K562 (cell line): ENCODE results near the gene MRPL33. TPM values are rescaled to one million over a fixed set of nuclear protein-coding genes. Genes with fewer than 3 reads are reported as not detected.
A peak's percentile ranks its signal among the peaks of the same experiment; 100 is the strongest.

Experiments used
- BMI1 ChIP-seq: fragments of 150-350 bp; IDR thresholded peaks from 2 replicates; pipeline ENCODE4 v1.6.1; 2014; ENCODE audit warnings: low read length
- CAMTA2 ChIP-seq: fragments of 250-450 bp; sonication (Bioruptor Pico); conservative IDR thresholded peaks from 2 replicates; pipeline ENCODE4 v1.5.1; 2022
- ESRRA ChIP-seq: fragments of 450-650 bp; IDR thresholded peaks from 2 replicates; pipeline ENCODE4 v1.6.1; 2014; ENCODE audit warnings: low read depth, mild to moderate bottlenecking, moderate library complexity, borderline replicate concordance
- GTF2A2 ChIP-seq: IDR thresholded peaks from 2 replicates; pipeline ENCODE4 v1.6.1; 2016; ENCODE audit warnings: mild to moderate bottlenecking, missing genetic modification characterization, missing compliant biosample characterization
- HMG20A ChIP-seq: fragments of 450-650 bp; formaldehyde crosslinking; conservative IDR thresholded peaks from 2 replicates; pipeline ENCODE4 v1.4.0; 2020; ENCODE audit warnings: mild to moderate bottlenecking, mixed read lengths
- KAT8 ChIP-seq: fragments of 450-650 bp; IDR thresholded peaks from 2 replicates; pipeline ENCODE4 v1.6.1; 2016; ENCODE audit warnings: low read depth, mild to moderate bottlenecking
- MAZ ChIP-seq, 2 experiments: fragments of 450-650 bp in 1 of 2; sonication (generic) in 1 of 2; formaldehyde crosslinking; IDR thresholded peaks in 1 of 2; conservative IDR thresholded peaks in 1 of 2; 2 replicates each; pipeline versions ENCODE4 v1.4.0 to v1.5.0; 2020; ENCODE audit warnings: mild to moderate bottlenecking in 1 of 2, missing genetic modification reagents in 1 of 2
- NR2F6 ChIP-seq: fragments of 450-650 bp; formaldehyde crosslinking; IDR thresholded peaks from 2 replicates; pipeline ENCODE4 v1.4.0; 2020; ENCODE audit warnings: mild to moderate bottlenecking
- SIN3A ChIP-seq, 2 experiments: fragments of 150-350 bp in 1 of 2; IDR thresholded peaks; 2 replicates each; pipeline ENCODE4 v1.6.1; 2011 to 2016; ENCODE audit warnings: borderline replicate concordance in 2 of 2, low read depth in 2 of 2, low read length in 2 of 2, mild to moderate bottlenecking in 2 of 2, moderate library complexity in 2 of 2; ENCODE audit not compliant: control insufficient read depth in 1 of 2
- SMARCA4 ChIP-seq: fragments of 450-650 bp; IDR thresholded peaks from 2 replicates; pipeline ENCODE4 v1.6.1; 2016
- ZNF584 ChIP-seq: fragments of 200-800 bp; sonication (Bioruptor generic); IDR thresholded peaks from 2 replicates; pipeline ENCODE4 v1.6.1; 2016; ENCODE audit warnings: low read depth, mild to moderate bottlenecking, missing genetic modification characterization, missing compliant biosample characterization
- ZNF766 ChIP-seq: fragments of 200-800 bp; sonication (Bioruptor generic); conservative IDR thresholded peaks from 2 replicates; pipeline ENCODE4 v1.6.1; 2016; ENCODE audit warnings: missing genetic modification characterization, missing compliant biosample characterization
- polyA plus RNA-seq, 8 experiments: library from polyadenylated mRNA; depleted of rRNA in 4 of 8; stranded (reverse) in 5 of 8; unstranded in 3 of 8; fragments of >200 nt; fragmentation: Nextera tagmentation in 2 of 8; fragmentation: Illumina TruSeq in 1 of 8; extraction: Ambion mirVana in 2 of 8; extraction: Trizol in 1 of 8; gene quantifications; 2 replicates each; pipeline versions ENCODE4 v1.2.1 to v1.2.3, GENCODE V29; 2011 to 2014; ENCODE audit warnings: inconsistent platforms in 1 of 8, missing spikeins in 1 of 8
- total RNA-seq, 7 experiments: library from RNA; depleted of rRNA in 6 of 7; stranded (reverse); fragments of >200 nt in 6 of 7; fragmentation: Illumina TruSeq in 2 of 7; extraction: Trizol in 2 of 7; gene quantifications; 2 replicates each; pipeline versions ENCODE4 v1.2.1 to v1.2.3, GENCODE V29; 2011 to 2021; ENCODE audit warnings: low replicate concordance in 1 of 7
- TF ChIP-seq, protein P1 (sequence below): sonication (generic); formaldehyde crosslinking; IDR thresholded peaks from 2 replicates; pipeline ENCODE4 v1.8.1; 2023; ENCODE audit warnings: mild to moderate bottlenecking, missing genetic modification reagents
- TF ChIP-seq, protein P2 (sequence below), 2 experiments: fragments of 200-800 bp in 1 of 2; sonication (Bioruptor generic) in 1 of 2; sonication (generic) in 1 of 2; formaldehyde crosslinking in 1 of 2; IDR thresholded peaks in 1 of 2; conservative IDR thresholded peaks in 1 of 2; 2 replicates each; pipeline versions ENCODE4 v1.5.0 to v1.6.1; 2016 to 2020; ENCODE audit warnings: missing compliant biosample characterization in 1 of 2, missing genetic modification characterization in 1 of 2, missing genetic modification reagents in 1 of 2
- TF ChIP-seq, protein P3 (sequence below), 2 experiments: IDR thresholded peaks; 2 replicates each; pipeline ENCODE4 v1.6.1; 2011; ENCODE audit warnings: borderline replicate concordance in 1 of 2, control low read depth in 1 of 2, low read depth in 1 of 2, low read length in 1 of 2, mild to moderate bottlenecking in 1 of 2, mixed read lengths in 1 of 2, moderate library complexity in 1 of 2; ENCODE audit not compliant: insufficient read depth in 1 of 2, insufficient read length in 1 of 2, poor library complexity in 1 of 2, severe bottlenecking in 1 of 2; ENCODE audit errors: extremely low read depth in 1 of 2
- TF ChIP-seq, protein P4 (sequence below): fragments of 250-450 bp; sonication (Bioruptor Pico); IDR thresholded peaks from 2 replicates; pipeline ENCODE4 v1.5.0; 2021; ENCODE audit warnings: mild to moderate bottlenecking, moderate library complexity
- TF ChIP-seq, protein P5 (sequence below): fragments of 450-650 bp; formaldehyde crosslinking; IDR thresholded peaks from 2 replicates; pipeline ENCODE4 v1.4.0; 2020; ENCODE audit warnings: mild to moderate bottlenecking, moderate library complexity

The MRPL33 gene
- total and polyA plus RNA-seq, 9 of the 15 experiments (the other 6 are each of a cell fraction or from before 2014, with no cell fraction given) = 68.3 to 338 (median 226) TPM

DNA sequence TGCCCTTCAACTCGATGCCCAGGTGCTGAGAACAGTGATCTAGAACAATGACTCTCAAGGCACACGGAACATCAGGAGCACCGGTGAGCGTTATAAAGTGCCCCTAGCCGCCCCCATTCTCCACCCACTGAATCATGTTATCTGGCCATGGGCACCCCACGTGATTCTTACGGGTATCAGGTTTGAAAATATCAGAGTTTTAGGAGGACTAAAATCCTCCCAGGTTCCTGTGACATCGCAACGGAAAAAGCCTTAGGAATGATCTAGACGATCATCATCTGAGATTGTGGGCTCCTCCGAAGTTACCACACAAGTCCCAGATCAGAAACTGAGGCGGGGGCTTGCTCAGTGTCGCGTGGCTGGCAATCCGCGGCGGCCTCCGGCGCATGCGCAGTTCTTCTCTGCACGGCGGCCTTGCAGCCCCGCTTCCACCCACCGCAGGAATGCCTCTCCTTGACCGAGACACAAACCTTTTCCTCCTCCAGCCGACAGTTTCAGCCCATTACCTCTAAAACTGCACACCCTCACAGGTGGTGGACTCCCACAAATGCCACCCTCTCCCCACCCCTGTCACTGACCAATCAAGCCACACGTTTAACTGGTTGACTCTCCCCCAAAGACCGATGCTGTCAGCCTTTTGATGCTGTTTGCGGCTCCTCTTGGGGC lies 5.8 kb upstream of the MRPL33 start (continued):
- no peak for TF ChIP-seq GTF2A2 (tag)
- TF ChIP-seq, protein P1, sequence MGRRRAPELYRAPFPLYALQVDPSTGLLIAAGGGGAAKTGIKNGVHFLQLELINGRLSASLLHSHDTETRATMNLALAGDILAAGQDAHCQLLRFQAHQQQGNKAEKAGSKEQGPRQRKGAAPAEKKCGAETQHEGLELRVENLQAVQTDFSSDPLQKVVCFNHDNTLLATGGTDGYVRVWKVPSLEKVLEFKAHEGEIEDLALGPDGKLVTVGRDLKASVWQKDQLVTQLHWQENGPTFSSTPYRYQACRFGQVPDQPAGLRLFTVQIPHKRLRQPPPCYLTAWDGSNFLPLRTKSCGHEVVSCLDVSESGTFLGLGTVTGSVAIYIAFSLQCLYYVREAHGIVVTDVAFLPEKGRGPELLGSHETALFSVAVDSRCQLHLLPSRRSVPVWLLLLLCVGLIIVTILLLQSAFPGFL (CRISPR knock-in tag) = no peak
- no peak for TF ChIP-seq BMI1
- no peak for TF ChIP-seq ESRRA
- TF ChIP-seq SIN3A (IDR thresholded peaks at IDR 0.05; ENCODE audit: borderline replicate concordance in 2 of 2, control insufficient read depth in 1 of 2, low read depth in 2 of 2, low read length in 2 of 2) = no peak
- TF ChIP-seq MAZ (CRISPR knock-in tag; conservative IDR thresholded peaks at IDR 0.05 in 1 of 2, IDR thresholded peaks at IDR 0.05 in 1 of 2) = peak; percentile 29 to 46; a peak in 2 of 4 replicates
- no peak for TF ChIP-seq HMG20A (CRISPR knock-in tag)
- TF ChIP-seq, protein P2, sequence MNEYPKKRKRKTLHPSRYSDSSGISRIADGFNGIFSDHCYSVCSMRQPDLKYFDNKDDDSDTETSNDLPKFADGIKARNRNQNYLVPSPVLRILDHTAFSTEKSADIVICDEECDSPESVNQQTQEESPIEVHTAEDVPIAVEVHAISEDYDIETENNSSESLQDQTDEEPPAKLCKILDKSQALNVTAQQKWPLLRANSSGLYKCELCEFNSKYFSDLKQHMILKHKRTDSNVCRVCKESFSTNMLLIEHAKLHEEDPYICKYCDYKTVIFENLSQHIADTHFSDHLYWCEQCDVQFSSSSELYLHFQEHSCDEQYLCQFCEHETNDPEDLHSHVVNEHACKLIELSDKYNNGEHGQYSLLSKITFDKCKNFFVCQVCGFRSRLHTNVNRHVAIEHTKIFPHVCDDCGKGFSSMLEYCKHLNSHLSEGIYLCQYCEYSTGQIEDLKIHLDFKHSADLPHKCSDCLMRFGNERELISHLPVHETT (CRISPR knock-in tag; conservative IDR thresholded peaks at IDR 0.05 in 1 of 2, IDR thresholded peaks at IDR 0.05 in 1 of 2) = peak in 1 of 2 experiments; percentile 44; a peak in 1 of 4 replicates
- TF ChIP-seq ZNF766 (CRISPR knock-in tag) = no peak
- no peak for TF ChIP-seq SMARCA4
- TF ChIP-seq, protein P3, sequence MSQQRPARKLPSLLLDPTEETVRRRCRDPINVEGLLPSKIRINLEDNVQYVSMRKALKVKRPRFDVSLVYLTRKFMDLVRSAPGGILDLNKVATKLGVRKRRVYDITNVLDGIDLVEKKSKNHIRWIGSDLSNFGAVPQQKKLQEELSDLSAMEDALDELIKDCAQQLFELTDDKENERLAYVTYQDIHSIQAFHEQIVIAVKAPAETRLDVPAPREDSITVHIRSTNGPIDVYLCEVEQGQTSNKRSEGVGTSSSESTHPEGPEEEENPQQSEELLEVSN (IDR thresholded peaks at IDR 0.05; ENCODE audit: borderline replicate concordance in 1 of 2, extremely low read depth in 1 of 2, insufficient read depth in 1 of 2, insufficient read length in 1 of 2, low read depth in 1 of 2, low read length in 1 of 2, poor library complexity in 1 of 2, severe bottlenecking in 1 of 2) = peak; percentile 62 to 69
- TF ChIP-seq KAT8 = no peak
- no peak for TF ChIP-seq NR2F6 (CRISPR knock-in tag)
- TF ChIP-seq, protein P4, sequence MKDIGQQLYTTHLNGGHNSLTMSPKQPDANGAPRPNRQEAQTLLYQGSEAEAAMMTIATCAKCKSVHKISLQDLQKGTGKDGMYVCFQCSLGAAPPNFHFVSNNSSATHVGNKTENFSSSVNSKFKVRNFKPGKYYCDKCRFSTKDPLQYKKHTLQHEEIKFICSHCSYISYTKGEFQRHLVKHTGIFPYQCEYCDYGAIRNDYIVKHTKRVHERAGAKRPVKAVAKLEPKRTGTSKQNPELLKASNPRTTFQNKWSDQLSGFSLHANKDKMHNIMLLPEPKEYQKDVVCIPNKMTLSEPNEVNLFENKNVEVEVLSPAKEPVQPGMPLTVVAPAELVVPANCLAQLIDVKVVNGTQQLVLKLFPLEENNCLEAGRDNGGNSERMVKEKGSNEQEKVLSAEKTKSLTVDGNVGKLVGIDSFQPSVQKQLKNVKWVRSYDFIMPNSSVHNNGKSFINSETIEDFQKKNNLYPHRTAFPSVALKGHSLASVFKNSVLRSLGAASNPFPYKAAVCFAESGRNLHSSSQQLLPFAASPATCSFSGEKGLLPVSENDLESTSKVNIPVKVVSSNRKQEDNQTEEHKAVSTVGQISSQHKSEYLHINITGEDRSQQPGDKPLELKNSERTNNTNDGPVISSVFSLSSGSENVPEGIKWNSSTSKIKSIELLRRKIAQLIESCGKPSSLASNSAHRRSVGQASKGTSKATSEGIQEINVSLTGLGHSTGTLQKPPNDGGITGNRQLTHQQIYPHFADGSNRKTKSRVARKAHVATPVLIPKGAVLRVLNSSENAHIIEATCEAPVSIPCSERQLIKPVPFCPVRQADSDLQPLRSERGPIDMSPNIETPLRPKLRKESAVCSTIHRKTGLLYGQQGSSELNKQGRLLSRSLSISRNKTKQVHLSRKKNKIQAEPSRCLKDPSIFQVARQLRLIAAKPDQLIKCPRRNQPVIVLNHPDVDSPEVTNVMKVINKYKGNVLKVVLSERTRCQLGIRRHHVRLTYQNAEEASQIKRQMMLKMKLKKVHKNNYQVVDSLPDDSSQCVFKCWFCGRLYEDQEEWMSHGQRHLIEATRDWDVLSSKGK = no peak
- 0 out of 2 replicates have a peak, but pooled peaks have one; percentile 36 for TF ChIP-seq ZNF584 (CRISPR knock-in tag)
- TF ChIP-seq, protein P5, sequence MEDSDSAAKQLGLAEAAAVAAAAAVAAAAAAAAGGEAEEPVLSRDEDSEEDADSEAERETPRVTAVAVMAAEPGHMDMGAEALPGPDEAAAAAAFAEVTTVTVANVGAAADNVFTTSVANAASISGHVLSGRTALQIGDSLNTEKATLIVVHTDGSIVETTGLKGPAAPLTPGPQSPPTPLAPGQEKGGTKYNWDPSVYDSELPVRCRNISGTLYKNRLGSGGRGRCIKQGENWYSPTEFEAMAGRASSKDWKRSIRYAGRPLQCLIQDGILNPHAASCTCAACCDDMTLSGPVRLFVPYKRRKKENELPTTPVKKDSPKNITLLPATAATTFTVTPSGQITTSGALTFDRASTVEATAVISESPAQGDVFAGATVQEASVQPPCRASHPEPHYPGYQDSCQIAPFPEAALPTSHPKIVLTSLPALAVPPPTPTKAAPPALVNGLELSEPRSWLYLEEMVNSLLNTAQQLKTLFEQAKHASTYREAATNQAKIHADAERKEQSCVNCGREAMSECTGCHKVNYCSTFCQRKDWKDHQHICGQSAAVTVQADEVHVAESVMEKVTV (CRISPR knock-in tag) = no peak
- TF ChIP-seq CAMTA2 (CRISPR knock-in tag) = no peak
